Measurements from ENCODE around the gene STAMBP. TPM values are rescaled to one million over a fixed set of nuclear protein-coding genes. Genes with fewer than 3 reads are reported as not detected.

STAMBP gene
- total and polyA plus RNA-seq, 7 donors, result 40.7 to 101 (median 62.1) TPM

- intact Hi-C loops (cut with DNase I), result no loop called here
- Histone ChIP-seq H3K4me1 (no peaks in the 10 kb centered on the region), H3K27me3 (ENCODE audit: insufficient read depth in 3 of 3, low read length in 2 of 3) (no peaks in the 10 kb centered on the region), H3K4me3 (no peak overlapping the region), H3K27ac (no peak overlapping the region), H3K9me3 (no peaks in the 10 kb centered on the region), H3K36me3 (ENCODE audit: insufficient read depth in 1 of 2, low read depth in 1 of 2) (no peaks in the 10 kb centered on the region)
- no peak for TF ChIP-seq CTCF (IDR thresholded peaks at IDR 0.05)
- no peak for ATAC-seq
- no peak for DNase-seq
- 75 to 88% (median 79%) methylated on average over 9 of the region's 9 CpGs for WGBS, 3 donors
Observed at GRCh38 chr2:73895473-73895872, 66.7 kb downstream of the STAMBP start.

DNA sequence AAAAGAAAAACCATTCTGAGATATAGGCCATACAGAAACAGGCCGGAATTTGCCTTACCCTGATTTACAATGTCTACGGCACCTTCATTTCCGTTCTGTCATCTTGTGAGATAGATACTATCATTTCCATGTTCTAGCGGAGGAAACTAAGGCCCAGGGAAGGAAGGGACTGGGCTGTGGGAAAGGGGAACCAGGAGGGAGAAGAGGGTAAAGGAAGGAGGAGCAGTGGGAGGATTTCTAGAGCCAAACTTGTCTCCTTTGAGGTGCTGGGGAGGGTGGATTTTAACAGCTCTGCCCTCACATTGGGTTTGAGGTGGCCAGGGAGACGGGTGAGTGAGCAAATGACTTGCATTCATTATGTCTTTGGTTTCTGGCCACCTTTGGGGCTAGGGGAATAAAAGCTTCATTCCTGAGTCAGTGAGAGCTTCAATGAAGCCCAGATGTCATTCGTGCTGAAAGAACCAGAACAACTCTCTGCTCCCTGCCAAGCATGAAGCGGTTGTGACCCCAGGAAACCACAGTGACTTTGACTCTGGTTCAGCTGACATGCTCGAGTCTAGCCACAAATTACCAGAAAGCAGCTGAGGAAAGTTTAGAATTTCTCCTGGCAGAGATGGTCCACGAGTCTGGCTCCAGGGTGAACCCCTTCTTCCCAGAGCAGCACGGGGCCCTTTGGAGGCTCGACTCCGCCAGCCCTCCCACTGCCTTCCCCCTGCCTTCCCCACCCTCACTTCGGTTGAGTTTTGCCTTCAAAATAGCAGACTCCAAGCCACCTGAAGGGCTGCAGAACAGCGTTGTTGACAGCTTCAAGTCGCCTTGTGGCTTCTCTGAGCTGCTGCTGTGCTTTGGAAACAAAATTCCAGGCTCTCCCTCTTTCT is 67.8 kb downstream of the STAMBP start:
- no peaks in the 10 kb centered on the region for H3K27me3 ChIP-seq (ENCODE audit: insufficient read depth in 3 of 3, low read length in 2 of 3)
- no peak for TF ChIP-seq CTCF (IDR thresholded peaks at IDR 0.05)
- ATAC-seq (no peak), DNase-seq (no peak)
- WGBS, 3 donors, result 53 to 54% (median 53%) methylated on average over 15 of the region's 15 CpGs
- no peaks in the 10 kb centered on the region for H3K36me3 ChIP-seq (ENCODE audit: insufficient read depth in 1 of 2, low read depth in 1 of 2)
- H3K4me1 ChIP-seq, result no peaks in the 10 kb centered on the region
- intact Hi-C loops (cut with DNase I), result no loop called here
- H3K27ac ChIP-seq, result no peak overlapping the region
- no peak overlapping the region for H3K4me3 ChIP-seq
- no peaks in the 10 kb centered on the region for H3K9me3 ChIP-seq

- ATAC-seq (no peak), DNase-seq (no peak)
- H3K27ac ChIP-seq, result no peak overlapping the region
- 53 to 56% (median 56%) methylated on average over 4 of the region's 4 CpGs for WGBS, 3 donors
- no peak overlapping the region for H3K4me3 ChIP-seq
- no peak for TF ChIP-seq CTCF (IDR thresholded peaks at IDR 0.05)
- no peaks in the 10 kb centered on the region for H3K36me3 ChIP-seq (ENCODE audit: insufficient read depth in 1 of 2, low read depth in 1 of 2)
- no peaks in the 10 kb centered on the region for H3K27me3 ChIP-seq (ENCODE audit: insufficient read depth in 3 of 3, low read length in 2 of 3)
- H3K9me3 ChIP-seq, result no peaks in the 10 kb centered on the region
- H3K4me1 ChIP-seq, result no peaks in the 10 kb centered on the region
- intact Hi-C loops (cut with DNase I), result no loop called here
Observed at GRCh38 chr2:73897240-73897583, 68.5 kb downstream of the STAMBP start.

DNA sequence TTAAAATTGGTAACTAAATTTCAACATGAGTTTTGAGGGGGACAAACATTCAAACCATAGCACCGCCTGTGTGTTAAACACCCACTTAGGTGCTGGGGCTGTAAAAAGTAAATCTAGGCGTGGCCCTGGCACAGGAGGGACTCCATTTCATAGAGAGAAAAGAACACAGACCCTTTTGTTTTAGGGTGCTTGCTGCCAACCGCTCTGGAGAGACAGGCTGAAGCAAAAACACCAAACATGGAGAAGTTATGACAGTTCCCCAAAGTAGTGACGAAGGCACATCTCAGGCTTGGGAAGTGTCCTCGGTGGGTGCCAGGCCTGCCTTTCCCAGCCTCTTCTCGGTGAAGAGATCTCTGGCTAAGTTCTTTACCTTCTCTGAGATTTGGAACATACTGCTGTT is 69.2 kb downstream of the STAMBP start:
- WGBS, 3 donors, result 71 to 84% (median 74%) methylated on average over 6 of the region's 6 CpGs
- H3K9me3 ChIP-seq, result no peaks in the 10 kb centered on the region
- no peaks in the 10 kb centered on the region for H3K4me1 ChIP-seq
- H3K36me3 ChIP-seq (ENCODE audit: insufficient read depth in 1 of 2, low read depth in 1 of 2), result no peaks in the 10 kb centered on the region
- no peaks in the 10 kb centered on the region for H3K27me3 ChIP-seq (ENCODE audit: insufficient read depth in 3 of 3, low read length in 2 of 3)
- H3K4me3 ChIP-seq, result no peak overlapping the region
- ATAC-seq, result no peak
- no peak for DNase-seq
- no peak overlapping the region for H3K27ac ChIP-seq
- no peak for TF ChIP-seq CTCF (IDR thresholded peaks at IDR 0.05)
- intact Hi-C loops (cut with DNase I), result no loop called here

All from psoas muscle (tissue), 8 donors.